Measurements from ENCODE around the gene SPAM1.

The SPAM1 gene

DNA sequence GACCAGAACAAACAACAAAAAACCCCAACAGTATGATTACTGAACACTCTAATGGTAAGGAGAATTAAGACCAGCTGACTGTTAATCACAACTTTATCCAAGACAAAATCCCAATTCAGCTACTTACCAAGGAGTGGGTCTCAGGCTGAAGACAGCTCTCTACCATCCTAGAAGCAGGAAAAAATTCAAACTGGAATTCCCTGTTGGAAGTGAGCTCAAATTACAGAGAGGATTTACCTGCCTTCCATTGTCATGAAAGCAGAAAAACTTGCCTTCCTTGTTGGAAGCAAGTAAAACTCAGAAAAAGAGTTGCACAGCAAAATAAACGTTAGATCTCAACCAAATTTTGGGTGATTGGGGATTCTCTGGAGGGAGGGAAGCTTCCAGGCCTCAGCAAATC lies 20.9 kb downstream of the SPAM1 start:
- Histone ChIP-seq H3F3A (ENCODE audit: control insufficient read depth, insufficient read depth) (no peaks in the 10 kb centered on the region), H3K4me2 (ENCODE audit: low read length) (no peak overlapping the region), H3K9me2 (replicated peaks; ENCODE audit: control insufficient read depth, low read length) (no peaks in the 10 kb centered on the region; the same call in 1 of the 2 replicates), H3K9me3 (ENCODE audit: control insufficient read depth, insufficient read depth, low read length) (no peaks in the 10 kb centered on the region), H3K4me1 (ENCODE audit: control insufficient read depth, low read length) (no peaks in the 10 kb centered on the region), H3K36me3 (ENCODE audit: control insufficient read depth, low read length) (no peaks in the 10 kb centered on the region), H3K79me2 (ENCODE audit: control insufficient read depth, low read length) (no peaks in the 10 kb centered on the region), H3K4me3 (ENCODE audit: low read length) (no peak overlapping the region), H3K27me3 (ENCODE audit: control insufficient read depth, low read length) (no peaks in the 10 kb centered on the region), H3K27ac (ENCODE audit: low read depth, low read length) (no peak overlapping the region), H4K20me1 (ENCODE audit: control insufficient read depth, insufficient read depth, low read depth, low read length) (no peaks in the 10 kb centered on the region)
- TF ChIP-seq, protein P1, sequence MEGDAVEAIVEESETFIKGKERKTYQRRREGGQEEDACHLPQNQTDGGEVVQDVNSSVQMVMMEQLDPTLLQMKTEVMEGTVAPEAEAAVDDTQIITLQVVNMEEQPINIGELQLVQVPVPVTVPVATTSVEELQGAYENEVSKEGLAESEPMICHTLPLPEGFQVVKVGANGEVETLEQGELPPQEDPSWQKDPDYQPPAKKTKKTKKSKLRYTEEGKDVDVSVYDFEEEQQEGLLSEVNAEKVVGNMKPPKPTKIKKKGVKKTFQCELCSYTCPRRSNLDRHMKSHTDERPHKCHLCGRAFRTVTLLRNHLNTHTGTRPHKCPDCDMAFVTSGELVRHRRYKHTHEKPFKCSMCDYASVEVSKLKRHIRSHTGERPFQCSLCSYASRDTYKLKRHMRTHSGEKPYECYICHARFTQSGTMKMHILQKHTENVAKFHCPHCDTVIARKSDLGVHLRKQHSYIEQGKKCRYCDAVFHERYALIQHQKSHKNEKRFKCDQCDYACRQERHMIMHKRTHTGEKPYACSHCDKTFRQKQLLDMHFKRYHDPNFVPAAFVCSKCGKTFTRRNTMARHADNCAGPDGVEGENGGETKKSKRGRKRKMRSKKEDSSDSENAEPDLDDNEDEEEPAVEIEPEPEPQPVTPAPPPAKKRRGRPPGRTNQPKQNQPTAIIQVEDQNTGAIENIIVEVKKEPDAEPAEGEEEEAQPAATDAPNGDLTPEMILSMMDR (IDR thresholded peaks at IDR 0.05; ENCODE audit: low read depth, low read length, poor library complexity, severe bottlenecking), result no peak
- TF ChIP-seq EZH2phosphoT487 (IDR thresholded peaks at IDR 0.05; ENCODE audit: borderline replicate concordance, low read length), result no peak

DNA sequence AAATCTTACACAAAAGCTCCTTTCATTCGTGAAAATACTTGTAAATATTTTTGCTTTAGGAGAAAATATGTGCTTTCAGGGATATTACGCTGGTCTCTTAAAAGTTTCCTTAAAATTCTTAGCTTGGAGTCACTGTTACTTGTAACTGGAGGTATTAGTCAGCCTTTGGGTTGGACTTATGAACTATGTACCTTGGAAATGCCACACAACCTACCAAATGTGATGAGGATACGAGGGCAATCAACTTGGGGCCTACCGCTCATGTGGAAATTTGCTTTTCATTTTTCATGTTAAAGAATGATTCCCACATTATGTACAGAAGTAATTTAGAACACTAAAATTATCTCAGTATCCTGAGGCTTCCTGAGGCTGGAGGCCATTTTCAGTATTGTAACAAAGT lies 23.1 kb downstream of the SPAM1 start:
- TF ChIP-seq EZH2phosphoT487 (IDR thresholded peaks at IDR 0.05; ENCODE audit: borderline replicate concordance, low read length), result no peak
- TF ChIP-seq, protein P1 (IDR thresholded peaks at IDR 0.05; ENCODE audit: low read depth, low read length, poor library complexity, severe bottlenecking), result no peak
- H3K4me1 ChIP-seq (ENCODE audit: control insufficient read depth, low read length), result no peaks in the 10 kb centered on the region
- H3K36me3 ChIP-seq (ENCODE audit: control insufficient read depth, low read length), result no peaks in the 10 kb centered on the region
- no peaks in the 10 kb centered on the region for H3K9me3 ChIP-seq (ENCODE audit: control insufficient read depth, insufficient read depth, low read length)
- no peak overlapping the region for H3K4me2 ChIP-seq (ENCODE audit: low read length)
- H3K4me3 ChIP-seq (ENCODE audit: low read length), result no peak overlapping the region
- H3K27ac ChIP-seq (ENCODE audit: low read depth, low read length), result no peak overlapping the region
- H3F3A ChIP-seq (ENCODE audit: control insufficient read depth, insufficient read depth), result no peaks in the 10 kb centered on the region
- H4K20me1 ChIP-seq (ENCODE audit: control insufficient read depth, insufficient read depth, low read depth, low read length), result no peaks in the 10 kb centered on the region
- no peaks in the 10 kb centered on the region for H3K27me3 ChIP-seq (ENCODE audit: control insufficient read depth, low read length)
- H3K9me2 ChIP-seq (replicated peaks; ENCODE audit: control insufficient read depth, low read length), result no peaks in the 10 kb centered on the region; the same call in 1 of the 2 replicates
- H3K79me2 ChIP-seq (ENCODE audit: control insufficient read depth, low read length), result no peaks in the 10 kb centered on the region

DNA sequence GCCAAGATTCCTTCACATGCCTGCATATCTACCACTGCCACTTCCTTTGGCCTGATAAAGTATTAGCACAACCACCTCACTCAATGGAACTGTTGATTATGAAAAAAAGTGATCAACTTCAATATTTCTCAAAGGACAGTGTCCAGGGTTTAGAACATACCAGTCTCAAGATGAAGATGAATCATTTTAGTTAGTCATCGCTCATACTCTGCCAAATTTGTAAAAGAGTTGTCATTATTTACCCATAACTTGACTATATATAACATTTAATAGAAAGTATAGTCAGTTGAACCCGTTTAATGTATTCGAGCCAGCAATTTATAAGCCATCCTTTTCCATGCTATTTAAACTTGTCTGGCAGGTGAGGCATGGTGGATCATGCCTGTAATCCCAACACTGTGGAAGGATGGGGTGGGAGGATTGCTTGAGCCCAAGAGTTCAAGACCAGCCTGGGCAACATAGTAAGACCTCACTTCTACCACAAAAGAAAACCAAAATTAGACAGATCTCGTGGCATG lies 33.2 kb downstream of the SPAM1 start:
- Histone ChIP-seq H3K4me3 (ENCODE audit: low read length) (no peak overlapping the region), H4K20me1 (ENCODE audit: control insufficient read depth, insufficient read depth, low read depth, low read length) (no peaks in the 10 kb centered on the region)

More for the DNA sequence above, 33.2 kb downstream of the SPAM1 start:
- Histone ChIP-seq H3K27ac (ENCODE audit: low read depth, low read length) (no peak overlapping the region), H3K9me2 (replicated peaks; ENCODE audit: control insufficient read depth, low read length) (no peaks in the 10 kb centered on the region), H3K4me2 (ENCODE audit: low read length) (no peak overlapping the region), H3K9me3 (ENCODE audit: control insufficient read depth, insufficient read depth, low read length) (no peaks in the 10 kb centered on the region), H3K36me3 (ENCODE audit: control insufficient read depth, low read length) (no peaks in the 10 kb centered on the region), H3K27me3 (ENCODE audit: control insufficient read depth, low read length) (no peaks in the 10 kb centered on the region), H3F3A (ENCODE audit: control insufficient read depth, insufficient read depth) (no peaks in the 10 kb centered on the region), H3K79me2 (ENCODE audit: control insufficient read depth, low read length) (no peaks in the 10 kb centered on the region), H3K4me1 (ENCODE audit: control insufficient read depth, low read length) (no peaks in the 10 kb centered on the region)
- TF ChIP-seq EZH2phosphoT487 (IDR thresholded peaks at IDR 0.05; ENCODE audit: borderline replicate concordance, low read length), result no peak
- TF ChIP-seq, protein P1 (IDR thresholded peaks at IDR 0.05; ENCODE audit: low read depth, low read length, poor library complexity, severe bottlenecking), result no peak
